Astrocyte (in vitro differentiated cells and primary cell): ENCODE measurements around the gene INVS.

Experiments
- EZH2 ChIP-seq: IDR thresholded peaks from 2 replicates; pipeline ENCODE4 v1.6.1; 2012; ENCODE audit warnings: mild to moderate bottlenecking, low read length, inconsistent platforms; ENCODE audit not compliant: insufficient read depth
- TF ChIP-seq, protein P1 (sequence below): IDR thresholded peaks from 2 replicates; pipeline ENCODE4 v1.5.1; 2011; ENCODE audit warnings: low read depth, mild to moderate bottlenecking, inconsistent platforms, low read length, moderate library complexity; ENCODE audit not compliant: insufficient read depth

DNA sequence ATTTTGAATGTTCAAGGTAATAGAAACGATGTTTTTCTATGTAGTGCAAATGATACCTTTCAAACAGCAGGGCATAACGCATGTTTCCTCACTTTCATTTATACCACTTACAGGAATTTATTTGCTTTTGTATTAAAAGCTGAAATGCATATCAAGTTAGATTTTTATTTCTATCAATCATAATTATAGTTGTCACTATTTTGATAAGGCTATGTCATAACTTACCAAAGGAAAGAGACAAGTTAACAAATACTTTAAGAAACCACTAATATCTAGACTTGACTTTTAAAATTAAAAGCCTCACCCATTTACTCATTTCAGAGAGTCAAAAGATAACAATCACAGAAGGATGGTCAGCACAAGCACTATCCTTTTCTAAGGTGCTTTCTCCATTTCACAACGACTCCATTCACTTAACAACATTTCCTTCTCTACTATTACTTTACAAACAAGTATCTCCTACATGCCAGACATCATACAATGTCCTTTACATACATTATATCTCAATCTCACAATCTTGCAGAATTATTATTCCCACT is 12.9 kb upstream of the INVS start:
- TF ChIP-seq, protein P1, sequence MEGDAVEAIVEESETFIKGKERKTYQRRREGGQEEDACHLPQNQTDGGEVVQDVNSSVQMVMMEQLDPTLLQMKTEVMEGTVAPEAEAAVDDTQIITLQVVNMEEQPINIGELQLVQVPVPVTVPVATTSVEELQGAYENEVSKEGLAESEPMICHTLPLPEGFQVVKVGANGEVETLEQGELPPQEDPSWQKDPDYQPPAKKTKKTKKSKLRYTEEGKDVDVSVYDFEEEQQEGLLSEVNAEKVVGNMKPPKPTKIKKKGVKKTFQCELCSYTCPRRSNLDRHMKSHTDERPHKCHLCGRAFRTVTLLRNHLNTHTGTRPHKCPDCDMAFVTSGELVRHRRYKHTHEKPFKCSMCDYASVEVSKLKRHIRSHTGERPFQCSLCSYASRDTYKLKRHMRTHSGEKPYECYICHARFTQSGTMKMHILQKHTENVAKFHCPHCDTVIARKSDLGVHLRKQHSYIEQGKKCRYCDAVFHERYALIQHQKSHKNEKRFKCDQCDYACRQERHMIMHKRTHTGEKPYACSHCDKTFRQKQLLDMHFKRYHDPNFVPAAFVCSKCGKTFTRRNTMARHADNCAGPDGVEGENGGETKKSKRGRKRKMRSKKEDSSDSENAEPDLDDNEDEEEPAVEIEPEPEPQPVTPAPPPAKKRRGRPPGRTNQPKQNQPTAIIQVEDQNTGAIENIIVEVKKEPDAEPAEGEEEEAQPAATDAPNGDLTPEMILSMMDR = no peak
- TF ChIP-seq EZH2 = no peak
